ENCODE results near the gene TGFBR3.

TGFBR3 gene

GRCh38 chr1:91703095-91703494 lies 182.9 kb downstream of the TGFBR3 start:
- DNase-seq = no peak

DNA sequence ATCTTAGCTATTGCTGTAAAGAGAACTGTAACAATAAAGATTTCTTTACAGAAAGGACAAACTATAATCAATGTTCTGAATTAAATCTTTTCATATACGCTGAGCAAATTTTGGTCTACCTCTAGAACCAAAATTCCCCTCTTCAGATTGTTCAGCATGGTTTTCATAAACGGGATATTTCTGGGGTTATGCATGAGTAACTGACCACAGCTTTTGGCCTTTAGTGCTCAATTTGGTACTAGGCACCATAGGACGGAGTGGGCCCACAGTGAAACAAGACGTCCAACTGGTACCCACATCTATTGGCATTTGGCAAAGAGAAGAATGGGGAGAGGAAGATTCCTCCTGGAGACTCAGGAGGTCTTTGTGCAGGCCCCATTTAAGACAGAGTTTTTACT lies 184.5 kb downstream of the TGFBR3 start:
- DNase-seq = no peak

GRCh38 chr1:91700771-91701471 lies 185.0 kb downstream of the TGFBR3 start:
- DNase-seq = no peak

DNA sequence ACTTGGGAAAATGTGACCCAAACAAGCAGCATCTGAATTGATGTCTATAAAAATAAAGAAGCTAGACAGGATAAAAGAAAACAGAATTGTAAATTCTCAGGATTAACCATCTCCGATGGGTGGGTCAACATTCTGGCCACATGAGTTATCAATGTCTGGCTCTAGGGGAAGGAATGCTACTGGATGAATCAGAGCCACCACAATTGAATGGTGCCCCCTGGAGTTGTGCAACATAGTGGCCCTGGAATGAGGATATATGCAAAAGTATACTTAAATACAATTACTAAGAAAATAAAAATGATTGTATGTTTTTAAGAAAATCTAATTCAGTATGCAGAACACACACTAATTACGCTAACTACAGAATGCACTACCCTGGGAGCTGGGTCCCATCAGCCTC lies 185.6 kb downstream of the TGFBR3 start:
- DNase-seq = no peak

DNA sequence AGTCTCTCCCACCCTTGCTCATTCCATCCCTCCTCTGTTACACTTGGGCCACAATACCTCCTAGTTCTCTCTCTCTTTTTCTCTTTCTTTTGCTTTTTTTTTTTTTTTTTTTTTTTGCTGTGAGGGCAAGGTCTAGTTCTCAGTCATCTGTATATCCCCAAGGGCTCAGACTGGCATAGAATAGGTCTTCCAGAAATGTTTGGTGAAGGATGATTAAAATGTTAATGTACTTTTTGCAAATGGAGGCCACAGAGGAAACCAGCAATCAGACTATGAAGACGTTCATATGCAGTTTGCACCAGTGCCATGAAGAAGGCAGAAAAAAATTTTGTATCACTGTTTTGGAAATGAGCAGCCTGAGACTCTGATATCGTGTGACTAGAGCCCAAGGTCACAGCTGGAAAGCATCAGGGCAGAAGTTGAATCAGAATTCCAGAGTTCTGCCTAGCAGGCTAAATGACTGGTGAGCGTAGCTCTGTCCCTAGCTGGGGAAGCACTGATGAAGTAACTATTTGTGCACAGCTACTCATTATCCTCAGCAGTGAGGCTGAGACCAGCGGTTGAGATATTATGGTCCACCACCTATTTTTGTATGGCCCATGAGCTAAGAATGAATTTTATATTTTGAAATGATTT lies 186.5 kb downstream of the TGFBR3 start:
- no peak for DNase-seq

- no peak for DNase-seq
Measured at GRCh38 chr1:91697861-91698260, 188.1 kb downstream of the TGFBR3 start.

DNA sequence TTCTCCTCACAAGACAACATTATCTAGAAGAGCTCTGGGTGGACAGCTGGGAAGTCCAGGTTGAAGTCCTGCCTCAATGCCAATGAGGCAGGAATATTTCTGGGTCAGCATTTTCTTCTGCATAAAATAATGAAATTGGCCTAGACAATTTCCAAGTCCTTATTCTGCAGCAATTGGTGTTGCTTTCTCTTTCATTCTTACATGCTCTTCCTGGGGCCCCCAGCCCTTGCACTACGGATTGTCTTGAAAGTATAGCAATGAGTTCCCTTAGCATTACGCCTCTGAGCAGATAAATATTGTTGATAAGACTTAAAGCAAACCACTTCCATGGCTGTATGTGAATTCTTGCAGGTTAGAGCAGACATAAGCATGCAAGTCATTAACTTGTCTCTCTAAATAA lies 188.5 kb downstream of the TGFBR3 start:
- DNase-seq = no peak

GRCh38 chr1:91696321-91696720 lies 189.6 kb downstream of the TGFBR3 start:
- no peak for DNase-seq

GRCh38 chr1:91693557-91693956 lies 192.4 kb downstream of the TGFBR3 start:
- no peak for DNase-seq

DNA sequence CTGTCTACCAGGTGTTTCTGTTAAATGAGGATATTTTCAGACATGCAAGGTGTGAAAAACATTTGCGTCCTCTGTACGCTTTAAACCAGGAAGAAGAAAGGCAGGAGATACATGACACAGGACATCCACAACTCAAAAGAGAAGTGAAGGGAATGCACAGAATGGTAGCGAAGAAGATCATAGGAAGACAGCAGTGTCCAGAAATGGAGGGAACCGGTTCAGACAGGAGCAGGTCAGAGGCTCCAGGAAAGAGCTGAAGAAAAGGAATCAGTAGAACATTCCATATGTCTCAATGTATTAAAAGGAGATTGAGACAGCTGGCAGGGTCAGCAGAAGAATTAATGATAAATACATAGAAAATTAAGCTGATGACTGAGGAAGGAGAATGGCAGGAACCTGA lies 194.4 kb downstream of the TGFBR3 start:
- no peak for DNase-seq

DNA sequence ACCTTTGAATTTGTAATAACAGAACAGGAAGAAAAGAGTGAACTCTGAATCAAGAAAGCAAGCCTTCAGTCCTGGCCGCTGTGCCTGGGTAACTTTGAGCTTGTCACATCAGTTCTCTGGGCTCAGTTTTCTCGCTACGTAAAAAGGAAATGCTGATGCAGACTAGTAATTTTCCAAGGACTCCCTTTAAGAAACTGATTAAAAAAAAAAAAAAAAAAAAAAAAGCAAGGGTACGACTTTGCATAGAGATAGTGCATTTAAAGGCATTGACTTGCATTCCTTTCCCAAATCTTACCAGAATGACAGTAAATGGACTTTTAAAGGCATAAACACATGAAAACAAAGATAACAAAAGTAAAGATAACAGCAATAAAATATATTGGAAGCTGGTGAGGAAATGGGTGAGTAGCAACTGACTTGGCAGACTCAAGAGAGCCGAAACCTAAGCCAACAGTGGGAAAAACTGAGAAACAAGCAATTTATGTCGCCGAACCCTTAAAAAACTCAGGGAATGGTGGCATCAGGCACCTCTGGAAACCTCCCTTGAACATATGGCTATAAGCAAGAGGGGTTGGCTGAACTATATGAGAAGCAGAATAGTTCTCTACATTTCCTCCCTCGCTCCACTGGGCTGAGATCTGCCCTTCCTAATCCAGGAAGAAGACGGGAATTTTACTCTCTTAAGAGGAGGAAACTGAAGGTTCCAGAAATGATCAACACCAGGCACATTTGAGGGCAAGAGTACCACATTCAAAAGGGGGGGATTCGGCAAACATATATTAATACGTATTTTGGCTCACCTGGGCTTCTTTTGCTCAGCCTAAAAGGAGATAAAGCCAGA lies 196.1 kb downstream of the TGFBR3 start:
- no peak for DNase-seq

DNA sequence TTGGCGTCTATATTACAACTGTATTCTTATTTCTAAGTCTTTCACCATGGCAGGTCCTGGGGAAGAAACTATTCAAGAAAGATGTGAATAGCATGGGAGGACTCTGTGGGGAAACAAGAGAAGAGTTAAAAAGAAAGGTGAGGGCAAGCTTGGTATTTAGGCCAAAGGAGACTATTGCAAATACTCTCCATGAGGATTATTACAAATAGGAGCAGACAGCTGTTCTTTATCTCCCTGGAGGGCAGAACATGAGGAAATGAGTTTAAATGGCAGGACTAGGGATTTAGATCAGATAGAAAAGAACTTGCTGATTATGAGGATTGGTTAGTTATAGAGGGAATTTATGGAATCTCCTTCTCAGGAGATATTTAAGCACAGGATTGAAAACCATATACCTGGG lies 198.5 kb downstream of the TGFBR3 start:
- DNase-seq = no peak

- DNase-seq = no peak
Measured at GRCh38 chr1:91685994-91686393, 200.0 kb downstream of the TGFBR3 start.

GRCh38 chr1:91684481-91685196 lies 201.3 kb downstream of the TGFBR3 start:
- no peak for DNase-seq

DNA sequence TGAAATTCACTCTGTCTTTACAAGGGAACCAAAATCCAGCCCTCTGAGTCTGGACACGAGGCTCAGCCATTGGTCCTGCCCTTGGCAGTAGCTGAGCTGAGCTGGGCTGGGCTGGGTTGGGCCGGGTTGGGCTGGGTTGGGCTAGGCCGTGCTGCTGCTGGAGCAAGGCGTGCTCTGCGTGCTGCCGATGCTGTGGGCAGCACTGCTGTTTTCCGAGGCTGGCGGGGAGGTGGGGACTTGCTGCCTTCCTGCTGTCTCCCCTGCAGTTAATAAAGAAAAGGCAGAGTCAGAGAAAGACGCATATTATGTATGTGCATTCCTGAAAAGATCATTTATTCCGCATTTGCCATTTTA lies 202.4 kb downstream of the TGFBR3 start:
- DNase-seq = peak; percentile 59

- no peak for DNase-seq
Measured at GRCh38 chr1:91682882-91683597, 202.9 kb downstream of the TGFBR3 start.

- DNase-seq = no peak
Measured at GRCh38 chr1:91680556-91681155, 205.3 kb downstream of the TGFBR3 start.

GRCh38 chr1:91679446-91679845 lies 206.5 kb downstream of the TGFBR3 start:
- no peak for DNase-seq

GRCh38 chr1:91676030-91676429 lies 209.9 kb downstream of the TGFBR3 start:
- DNase-seq = no peak

GRCh38 chr1:91674107-91674506 lies 211.8 kb downstream of the TGFBR3 start:
- DNase-seq = no peak

GRCh38 chr1:91673613-91674012 lies 212.3 kb downstream of the TGFBR3 start:
- DNase-seq = no peak

GRCh38 chr1:91672601-91673161 lies 213.3 kb downstream of the TGFBR3 start:
- DNase-seq = no peak

All from islet precursor cell (in vitro differentiated cells).